Activated T-helper 2 cell treated with anti-CD3 and anti-CD28 coated beads, Interferon-gamma antibody, Interleukin-2, Interleukin-4, amounts not matched to agents 10 μg/mL and 5 μg/mL and 100 μg/mL, durations not matched to agents 14 hours and 24 hours and 36 hours (primary cell): ENCODE data around the gene BRD9. TPM values are rescaled to one million over a fixed set of nuclear protein-coding genes. Genes with fewer than 3 reads are reported as not detected.

Experiments used
- DNase-seq: peaks from one replicate; pipeline ENCODE4 v3.0.0; 2021; ENCODE audit warnings: low spot score
- H3K27ac Mint-ChIP-seq: one replicate; pipeline ENCODE4 v1.8.0; 2021; ENCODE audit warnings: mixed read lengths
- H3K27me3 Mint-ChIP-seq: one replicate; pipeline ENCODE4 v1.8.0; 2021; ENCODE audit warnings: low read depth, mixed read lengths
- H3K36me3 Mint-ChIP-seq: one replicate; pipeline ENCODE4 v1.8.0; 2021; ENCODE audit warnings: low read depth, mixed read lengths
- H3K4me1 Mint-ChIP-seq: one replicate; pipeline ENCODE4 v1.8.0; 2021; ENCODE audit warnings: low read depth, mixed read lengths
- H3K4me3 Mint-ChIP-seq: one replicate; pipeline ENCODE4 v1.8.0; 2021; ENCODE audit warnings: low read depth, mild to moderate bottlenecking, moderate library complexity, mixed read lengths
- H3K9me3 Mint-ChIP-seq: one replicate; pipeline ENCODE4 v1.8.0; 2021; ENCODE audit warnings: mixed read lengths
- intact Hi-C: fragments of 100-400 bp; cut with micrococcal nuclease; formaldehyde crosslinking; loops from one replicate; pipeline ENCODE4 v1.15.1; 2023
- total RNA-seq: library from RNA; stranded (reverse); gene quantifications from 2 replicates; pipeline ENCODE4 v1.2.3, GENCODE V29; 2022

Gene BRD9
- total RNA-seq, 1 donor from 2014 or later = 72.9 TPM

DNA sequence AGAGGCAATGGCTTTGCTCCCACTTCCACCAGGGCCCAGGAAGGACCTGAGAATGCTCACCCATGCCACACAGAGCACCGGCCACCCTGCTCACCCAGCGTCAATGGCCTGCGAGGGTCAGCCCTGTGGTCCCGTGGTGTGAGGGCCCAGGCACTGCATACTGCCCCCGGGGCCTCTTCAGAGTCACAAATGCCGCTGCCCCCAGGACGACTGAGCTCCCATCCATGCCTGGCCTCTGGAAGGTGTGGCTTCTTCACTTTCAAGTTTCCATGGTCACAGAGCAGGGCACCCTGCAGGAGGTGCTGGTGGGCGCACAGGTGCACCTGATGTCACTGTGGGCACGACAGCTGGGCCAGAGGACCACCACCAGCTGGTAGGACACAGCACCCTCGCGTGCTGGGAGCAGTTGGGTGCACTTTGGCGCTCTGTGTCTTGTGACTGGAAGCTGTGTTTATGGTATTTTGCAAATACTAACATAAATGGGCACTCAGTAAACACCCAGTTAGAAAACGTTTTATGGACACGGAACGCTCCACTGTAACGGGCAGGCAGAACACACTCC is 29.3 kb downstream of the BRD9 start:
- Mint-ChIP-seq H3K36me3 (peaks cover 31% of the 10 kb centered on the region), H3K27me3 (no peaks in the 10 kb centered on the region), H3K27ac (no peak overlapping the region), H3K4me3 (no peak overlapping the region), H3K4me1 (no peaks in the 10 kb centered on the region), H3K9me3 (no peaks in the 10 kb centered on the region)
- intact Hi-C loops = no loop called here
- DNase-seq = no peak

DNA sequence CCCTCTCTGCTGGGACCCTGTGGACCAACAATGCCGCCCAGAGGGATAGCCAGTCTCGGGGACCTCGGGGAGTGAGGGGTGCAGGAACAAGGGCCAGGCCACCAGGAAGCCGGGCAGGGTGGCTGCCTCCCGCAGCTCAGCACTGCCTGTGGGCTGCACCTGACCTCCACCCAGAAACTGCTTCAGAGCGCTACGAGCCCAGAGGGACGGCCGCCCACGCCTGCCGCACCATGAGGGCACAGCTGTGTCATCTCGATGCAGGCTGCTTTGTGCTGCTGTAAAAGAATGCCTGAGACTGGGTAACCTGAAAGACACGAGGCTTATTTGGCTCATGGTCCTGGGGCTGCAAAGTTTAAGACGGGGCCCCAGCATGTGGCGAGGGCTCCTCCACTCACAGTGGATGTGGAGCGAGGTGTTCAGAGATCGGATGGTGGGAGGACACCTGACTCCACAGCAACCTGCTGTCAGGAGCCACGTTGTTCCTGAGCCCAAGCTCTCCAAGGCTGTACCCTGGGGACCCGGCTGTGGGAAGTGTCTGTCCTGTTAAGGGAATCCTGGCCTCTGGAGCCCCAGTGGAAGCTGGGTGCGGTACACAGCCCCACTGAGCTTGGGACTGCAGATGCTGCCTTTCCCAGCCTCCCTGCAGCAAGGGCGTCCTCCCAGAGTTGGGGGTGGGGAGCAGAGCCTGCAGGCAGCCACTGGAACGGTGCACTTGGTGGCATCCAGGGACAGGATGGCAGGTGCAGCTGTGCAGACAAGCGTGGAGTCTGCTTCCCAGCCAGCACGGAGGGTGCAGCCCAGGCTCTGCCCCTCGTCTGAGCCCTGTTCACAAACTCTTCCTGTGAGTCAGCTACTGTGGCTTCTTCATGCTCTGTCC is 30.0 kb downstream of the BRD9 start:
- no peak for DNase-seq
- Mint-ChIP-seq H3K4me1 (no peaks in the 10 kb centered on the region), H3K36me3 (peaks cover 24% of the 10 kb centered on the region), H3K9me3 (no peaks in the 10 kb centered on the region), H3K27ac (no peak overlapping the region), H3K4me3 (no peak overlapping the region), H3K27me3 (no peaks in the 10 kb centered on the region)
- intact Hi-C loops = no loop called here

DNA sequence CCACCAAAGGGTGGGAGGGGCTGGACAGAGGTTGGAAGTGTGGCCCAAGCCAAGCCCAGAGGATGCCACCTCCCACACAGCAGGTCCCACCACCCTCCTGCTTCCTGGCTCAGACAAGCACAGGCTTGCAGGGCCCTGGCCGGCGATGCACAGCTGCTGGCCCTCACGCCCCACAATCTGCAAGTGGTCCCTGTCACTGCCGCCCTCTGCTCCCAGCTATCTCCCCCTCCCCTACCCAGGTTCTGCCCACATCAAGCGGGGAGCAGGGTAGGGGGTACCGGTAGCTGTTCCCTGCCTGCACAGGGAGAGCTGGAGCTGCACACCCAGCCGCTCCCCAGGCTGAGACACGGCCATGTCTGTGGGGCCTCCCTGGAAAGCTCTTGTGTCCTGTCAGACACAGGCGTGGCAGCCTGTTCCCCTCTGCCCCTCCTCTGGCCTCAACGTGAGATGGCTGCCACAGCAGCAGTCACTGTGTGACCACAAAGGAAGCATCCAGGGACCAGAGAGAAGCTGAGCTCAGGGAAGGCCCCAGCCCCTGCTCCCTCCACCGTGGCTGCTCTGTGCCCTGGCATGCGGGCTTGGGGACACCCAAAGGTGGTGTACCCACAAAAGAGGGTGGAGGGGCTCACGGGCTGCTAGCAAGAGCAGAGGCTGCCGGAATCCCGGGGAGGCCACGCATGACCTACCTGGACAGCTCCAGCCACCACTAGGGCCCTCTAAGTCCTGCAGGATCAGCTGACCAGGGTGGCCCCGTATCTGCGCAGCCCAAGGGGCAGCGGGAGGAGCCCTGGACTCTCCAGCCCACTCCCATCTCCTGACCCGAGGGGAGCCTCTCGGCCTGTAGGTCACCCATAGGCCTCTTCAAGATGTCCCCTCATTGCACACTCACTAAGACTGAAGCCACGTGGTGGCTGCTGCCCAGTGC is 30.9 kb downstream of the BRD9 start:
- Mint-ChIP-seq H3K27me3 (no peaks in the 10 kb centered on the region), H3K27ac (no peak overlapping the region), H3K36me3 (peaks cover 23% of the 10 kb centered on the region), H3K9me3 (no peaks in the 10 kb centered on the region), H3K4me3 (no peak overlapping the region), H3K4me1 (no peaks in the 10 kb centered on the region)
- intact Hi-C loops = no loop called here
- no peak for DNase-seq

DNA sequence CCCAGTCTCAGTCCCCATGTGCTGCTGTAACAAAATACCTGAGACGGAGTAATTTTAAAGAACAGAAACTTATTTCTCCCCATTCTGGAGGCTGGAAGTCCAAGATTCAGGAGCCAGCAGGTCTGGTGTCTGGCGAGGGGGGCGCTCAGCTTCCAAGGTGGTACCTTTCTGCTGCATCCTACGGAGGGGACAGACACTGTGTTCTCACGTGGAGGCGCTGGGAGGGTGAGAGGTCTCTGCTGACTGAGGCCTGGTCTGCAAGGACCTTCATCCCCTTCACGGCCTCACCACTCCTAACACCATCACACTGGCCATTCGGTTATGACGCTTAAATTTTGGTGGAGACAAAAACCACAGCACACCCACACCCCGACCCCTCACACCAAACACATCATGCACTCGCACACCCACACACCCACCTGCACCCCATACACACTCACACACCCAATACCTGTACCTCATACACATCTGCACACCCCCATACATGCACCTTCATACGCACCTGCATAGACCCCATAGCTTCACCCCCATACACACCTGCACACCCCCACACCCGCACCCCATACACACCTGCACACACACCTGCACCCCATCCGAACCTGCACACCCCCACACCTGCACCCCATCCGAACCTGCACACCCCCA is 32.0 kb downstream of the BRD9 start:
- Mint-ChIP-seq H3K9me3 (no peaks in the 10 kb centered on the region), H3K4me3 (no peak overlapping the region), H3K36me3 (peaks cover 15% of the 10 kb centered on the region), H3K27ac (no peak overlapping the region), H3K27me3 (no peaks in the 10 kb centered on the region), H3K4me1 (no peaks in the 10 kb centered on the region)
- no peak for DNase-seq
- intact Hi-C loops = no loop called here

DNA sequence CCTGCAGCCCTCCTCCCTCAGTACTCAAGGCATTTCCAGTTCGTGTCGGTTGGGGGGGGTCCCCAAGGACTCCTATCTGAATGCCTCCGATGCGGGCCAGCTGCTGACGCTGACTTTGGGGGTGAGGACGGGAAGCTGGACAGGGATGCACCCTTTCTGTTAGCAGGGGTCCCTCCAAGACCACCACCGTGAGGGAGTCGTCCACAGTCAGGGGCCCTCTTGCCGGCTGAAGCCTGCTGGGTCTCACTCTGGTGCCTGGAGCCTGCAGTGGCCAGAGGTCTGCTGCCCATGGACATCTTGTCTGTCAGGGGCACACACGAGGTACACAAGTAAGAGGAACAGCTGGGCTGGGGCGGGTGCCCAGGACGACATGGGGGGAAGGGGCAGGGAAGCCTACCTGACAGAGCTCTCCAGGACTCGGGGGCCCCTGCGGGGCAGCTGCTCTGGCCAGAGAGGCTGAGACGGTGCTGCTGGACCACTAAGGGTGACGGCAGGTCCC is 32.8 kb downstream of the BRD9 start:
- intact Hi-C loops = no loop called here
- H3K27ac Mint-ChIP-seq = no peak overlapping the region
- H3K27me3 Mint-ChIP-seq = no peaks in the 10 kb centered on the region
- no peaks in the 10 kb centered on the region for H3K9me3 Mint-ChIP-seq
- H3K36me3 Mint-ChIP-seq = peaks cover 15% of the 10 kb centered on the region
- no peak overlapping the region for H3K4me3 Mint-ChIP-seq
- no peaks in the 10 kb centered on the region for H3K4me1 Mint-ChIP-seq
- no peak for DNase-seq

DNA sequence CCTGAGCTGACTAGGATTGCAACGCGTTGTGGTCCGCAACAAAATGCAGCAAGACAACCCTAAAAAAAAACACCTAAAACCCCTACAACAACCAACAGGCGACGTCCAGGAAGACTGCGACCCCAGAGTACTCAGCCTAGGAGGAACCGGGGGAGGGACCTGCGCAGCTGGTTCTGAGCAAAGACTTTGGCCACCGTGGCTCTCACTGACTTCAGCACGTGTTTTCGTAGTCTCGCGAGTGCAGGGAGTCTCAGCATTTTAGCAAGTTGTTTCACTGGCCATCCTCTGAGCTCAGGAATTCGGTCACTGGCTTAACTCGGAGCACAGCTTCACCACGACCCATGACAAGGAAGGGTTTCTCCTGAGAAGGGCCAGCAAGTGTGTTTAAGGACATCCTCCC is 33.2 kb downstream of the BRD9 start:
- Mint-ChIP-seq H3K27me3 (no peaks in the 10 kb centered on the region), H3K4me1 (no peaks in the 10 kb centered on the region), H3K4me3 (no peak overlapping the region), H3K9me3 (no peaks in the 10 kb centered on the region), H3K36me3 (peaks cover 11% of the 10 kb centered on the region), H3K27ac (no peak overlapping the region)
- intact Hi-C loops = no loop called here
- DNase-seq = no peak

DNA sequence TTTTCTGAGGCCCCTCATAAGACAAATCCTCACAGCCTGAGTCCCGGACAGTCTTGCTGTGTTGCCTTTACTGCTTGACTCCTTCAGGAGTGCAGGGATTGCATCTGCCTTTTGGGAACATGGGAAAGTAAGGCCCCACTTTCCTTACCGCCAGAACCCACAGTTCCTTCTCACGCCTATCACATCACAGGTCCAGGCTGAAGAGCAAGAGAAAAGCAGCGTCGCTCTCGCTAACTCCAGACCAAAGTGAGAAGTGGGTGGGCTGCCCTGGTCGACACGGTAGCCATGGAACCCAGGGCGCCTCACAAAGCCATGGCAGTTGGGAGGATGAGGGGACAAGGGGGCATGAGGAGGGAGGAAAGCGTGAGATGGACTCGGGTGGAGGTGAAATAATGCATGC is 33.9 kb downstream of the BRD9 start:
- Mint-ChIP-seq H3K27me3 (no peaks in the 10 kb centered on the region), H3K36me3 (peaks cover 4% of the 10 kb centered on the region), H3K9me3 (no peaks in the 10 kb centered on the region), H3K4me3 (no peak overlapping the region), H3K4me1 (no peaks in the 10 kb centered on the region), H3K27ac (no peak overlapping the region)
- intact Hi-C loops = no loop called here
- DNase-seq = no peak

DNA sequence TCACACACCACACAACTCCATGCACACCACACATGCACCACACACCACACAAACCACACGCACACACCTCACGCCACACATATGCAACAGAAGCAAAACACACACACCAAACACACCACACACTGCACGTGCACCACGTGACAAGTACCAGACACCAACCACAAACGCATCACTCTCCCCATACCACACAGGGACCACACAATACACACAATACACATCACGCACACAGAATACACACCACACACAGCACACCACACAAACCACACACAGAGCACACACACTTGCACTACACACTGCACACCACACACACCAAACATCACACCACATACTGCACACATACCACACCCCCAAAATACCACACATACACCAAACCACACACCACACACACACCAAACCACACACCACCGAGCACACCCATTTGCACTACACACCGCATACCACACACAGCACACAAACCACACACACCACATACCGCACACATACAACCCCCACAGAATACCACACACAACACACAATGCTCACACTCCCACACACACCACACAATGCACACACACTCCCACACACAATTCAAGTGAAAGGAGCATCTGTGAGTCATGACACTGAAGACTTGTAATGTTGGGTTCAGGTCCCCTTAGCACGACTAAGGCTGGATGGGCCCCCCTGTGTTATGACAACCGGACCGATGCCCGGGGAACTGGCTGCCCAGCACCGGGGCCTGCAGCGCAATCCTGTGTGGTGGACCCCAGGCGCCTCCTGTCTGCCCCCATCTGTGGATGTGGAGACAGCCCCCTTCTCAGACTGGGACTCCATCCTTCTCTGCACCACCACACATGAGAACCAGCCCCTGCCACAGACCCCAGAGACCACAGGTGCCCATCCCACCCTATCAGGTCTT is 35.8 kb downstream of the BRD9 start:
- DNase-seq = no peak
- no peaks in the 10 kb centered on the region for H3K27me3 Mint-ChIP-seq
- H3K9me3 Mint-ChIP-seq = no peaks in the 10 kb centered on the region
- intact Hi-C loops = no loop called here
- no peak overlapping the region for H3K27ac Mint-ChIP-seq
- no peak overlapping the region for H3K4me3 Mint-ChIP-seq
- H3K36me3 Mint-ChIP-seq = no peaks in the 10 kb centered on the region
- no peaks in the 10 kb centered on the region for H3K4me1 Mint-ChIP-seq

DNA sequence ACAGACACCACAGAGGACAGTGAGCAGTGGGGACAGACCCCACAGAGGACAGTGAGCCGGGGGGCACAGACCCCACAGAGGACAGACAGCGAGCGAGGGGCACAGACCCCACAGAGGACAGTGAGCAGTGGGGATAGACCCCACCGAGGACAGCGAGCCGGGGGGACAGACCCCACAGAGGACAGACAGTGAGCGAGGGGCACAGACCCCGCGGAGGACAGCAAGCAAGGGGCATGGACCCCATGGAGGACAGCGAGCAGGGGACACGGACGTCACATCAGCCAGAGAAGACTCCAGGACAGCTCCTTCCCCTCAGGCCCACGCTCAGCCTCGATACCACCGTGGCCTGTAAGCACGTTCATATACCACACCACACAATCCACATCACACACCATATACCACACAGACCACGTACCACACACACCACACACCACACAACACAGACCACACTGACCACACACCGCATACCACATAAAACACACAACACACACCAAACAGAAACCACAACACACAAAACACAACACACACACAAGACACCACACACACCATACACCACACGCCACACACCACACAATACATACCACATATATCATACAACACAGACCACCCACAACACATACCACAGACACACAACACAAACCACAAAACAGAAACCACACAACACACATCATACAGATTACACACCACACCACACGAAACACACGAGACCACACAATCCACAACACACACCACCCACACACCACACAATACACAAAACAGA is 36.6 kb downstream of the BRD9 start:
- H3K4me1 Mint-ChIP-seq = no peaks in the 10 kb centered on the region
- no peaks in the 10 kb centered on the region for H3K36me3 Mint-ChIP-seq
- H3K27me3 Mint-ChIP-seq = no peaks in the 10 kb centered on the region
- no peak overlapping the region for H3K4me3 Mint-ChIP-seq
- DNase-seq = no peak
- no peak overlapping the region for H3K27ac Mint-ChIP-seq
- intact Hi-C loops = no loop called here
- no peaks in the 10 kb centered on the region for H3K9me3 Mint-ChIP-seq

DNA sequence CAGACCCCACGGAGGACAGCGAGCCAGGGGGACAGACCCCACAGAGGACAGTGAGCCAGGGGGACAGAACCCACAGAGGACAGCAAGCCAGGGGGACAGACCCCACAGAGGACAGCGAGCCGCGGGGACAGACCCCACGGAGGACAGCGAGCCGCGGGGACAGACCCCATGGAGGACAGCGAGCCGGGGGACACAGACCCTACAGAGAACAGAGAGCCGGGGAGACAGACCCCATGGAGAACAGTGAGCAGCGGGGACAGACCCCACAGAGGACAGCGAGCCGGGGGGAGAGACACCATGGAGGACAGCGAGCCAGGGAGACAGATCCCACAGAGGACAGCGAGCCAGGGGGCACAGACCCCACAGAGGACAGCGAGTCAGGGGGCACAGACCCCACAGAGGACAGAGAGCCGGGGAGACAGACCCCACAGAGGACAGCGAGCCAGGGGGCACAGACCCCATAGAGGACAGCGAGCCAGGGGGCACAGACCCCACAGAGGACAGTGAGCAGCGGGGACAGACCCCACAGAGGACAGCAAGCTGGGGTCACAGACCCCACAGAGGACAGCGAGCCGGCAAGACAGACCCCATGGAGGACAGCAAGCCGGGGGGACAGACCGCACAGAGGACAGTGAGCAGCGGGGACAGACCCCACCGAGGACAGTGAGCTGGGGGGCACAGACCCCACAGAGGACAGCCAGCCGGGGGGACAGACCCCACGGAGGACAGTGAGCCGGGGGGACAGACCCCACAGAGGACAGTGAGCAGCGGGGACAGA is 37.4 kb downstream of the BRD9 start:
- intact Hi-C loops = no loop called here
- Mint-ChIP-seq H3K9me3 (no peaks in the 10 kb centered on the region), H3K36me3 (no peaks in the 10 kb centered on the region), H3K27ac (no peak overlapping the region), H3K4me1 (no peaks in the 10 kb centered on the region), H3K27me3 (no peaks in the 10 kb centered on the region), H3K4me3 (no peak overlapping the region)
- no peak for DNase-seq

DNA sequence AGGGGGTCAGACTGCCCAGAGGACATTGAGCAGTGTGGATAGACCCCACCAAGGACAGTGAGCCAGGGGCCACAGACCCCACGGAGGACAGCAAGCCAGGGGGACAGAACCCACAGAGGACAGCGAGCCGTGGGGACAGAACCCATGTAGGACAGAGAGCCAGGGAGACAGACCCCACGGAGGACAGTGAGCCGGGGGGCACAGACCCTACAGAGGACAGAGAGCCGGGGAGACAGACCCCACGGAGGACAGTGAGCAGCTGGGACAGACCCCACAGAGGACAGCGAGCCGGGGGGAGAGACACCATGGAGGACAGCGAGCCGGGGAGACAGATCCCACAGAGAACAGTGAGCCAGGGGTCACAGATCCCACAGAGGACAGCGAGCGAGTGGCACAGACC is 38.4 kb downstream of the BRD9 start:
- intact Hi-C loops = no loop called here
- H3K36me3 Mint-ChIP-seq = no peaks in the 10 kb centered on the region
- DNase-seq = no peak
- no peaks in the 10 kb centered on the region for H3K9me3 Mint-ChIP-seq
- no peak overlapping the region for H3K4me3 Mint-ChIP-seq
- H3K4me1 Mint-ChIP-seq = no peaks in the 10 kb centered on the region
- no peak overlapping the region for H3K27ac Mint-ChIP-seq
- no peaks in the 10 kb centered on the region for H3K27me3 Mint-ChIP-seq
